Osteocyte (in vitro differentiated cells): ENCODE data around the gene SLC4A9. TPM values are rescaled to one million over a fixed set of nuclear protein-coding genes. Genes with fewer than 3 reads are reported as not detected.

Source experiments
- DNase-seq: peaks from one replicate; pipeline ENCODE4 v3.0.0; 2021; ENCODE audit warnings: mixed read lengths; ENCODE audit not compliant: unreplicated experiment; ENCODE audit errors: extremely low spot score
- H3K27ac Mint-ChIP-seq: one replicate; pipeline ENCODE4 v1.8.0; 2021; ENCODE audit warnings: mild to moderate bottlenecking, mixed read lengths; ENCODE audit not compliant: unreplicated experiment
- H3K27me3 Mint-ChIP-seq: one replicate; pipeline ENCODE4 v1.8.0; 2021; ENCODE audit warnings: mixed read lengths; ENCODE audit not compliant: unreplicated experiment
- H3K36me3 Mint-ChIP-seq: one replicate; pipeline ENCODE4 v1.8.0; 2021; ENCODE audit warnings: mixed read lengths; ENCODE audit not compliant: unreplicated experiment
- H3K4me1 Mint-ChIP-seq: one replicate; pipeline ENCODE4 v1.8.0; 2021; ENCODE audit warnings: mixed read lengths; ENCODE audit not compliant: unreplicated experiment
- H3K4me3 Mint-ChIP-seq: one replicate; pipeline ENCODE4 v1.8.0; 2021; ENCODE audit warnings: mild to moderate bottlenecking, moderate library complexity, mixed read lengths; ENCODE audit not compliant: unreplicated experiment
- H3K9me3 Mint-ChIP-seq: one replicate; pipeline ENCODE4 v1.8.0; 2021; ENCODE audit warnings: mixed read lengths; ENCODE audit not compliant: unreplicated experiment
- total RNA-seq: library from RNA; stranded (reverse); gene quantifications from 2 replicates; pipeline ENCODE4 v1.2.1, GENCODE V29; 2021
- TF ChIP-seq, protein P1 (sequence below): fragments of 200-600 bp; sonication (generic); IDR thresholded peaks from 2 replicates; pipeline ENCODE4 v1.5.0; 2021; ENCODE audit warnings: antibody characterized with exemption, mild to moderate bottlenecking, moderate library complexity

SLC4A9 gene
- total RNA-seq, 1 donor from 2014 or later: not detected

DNA sequence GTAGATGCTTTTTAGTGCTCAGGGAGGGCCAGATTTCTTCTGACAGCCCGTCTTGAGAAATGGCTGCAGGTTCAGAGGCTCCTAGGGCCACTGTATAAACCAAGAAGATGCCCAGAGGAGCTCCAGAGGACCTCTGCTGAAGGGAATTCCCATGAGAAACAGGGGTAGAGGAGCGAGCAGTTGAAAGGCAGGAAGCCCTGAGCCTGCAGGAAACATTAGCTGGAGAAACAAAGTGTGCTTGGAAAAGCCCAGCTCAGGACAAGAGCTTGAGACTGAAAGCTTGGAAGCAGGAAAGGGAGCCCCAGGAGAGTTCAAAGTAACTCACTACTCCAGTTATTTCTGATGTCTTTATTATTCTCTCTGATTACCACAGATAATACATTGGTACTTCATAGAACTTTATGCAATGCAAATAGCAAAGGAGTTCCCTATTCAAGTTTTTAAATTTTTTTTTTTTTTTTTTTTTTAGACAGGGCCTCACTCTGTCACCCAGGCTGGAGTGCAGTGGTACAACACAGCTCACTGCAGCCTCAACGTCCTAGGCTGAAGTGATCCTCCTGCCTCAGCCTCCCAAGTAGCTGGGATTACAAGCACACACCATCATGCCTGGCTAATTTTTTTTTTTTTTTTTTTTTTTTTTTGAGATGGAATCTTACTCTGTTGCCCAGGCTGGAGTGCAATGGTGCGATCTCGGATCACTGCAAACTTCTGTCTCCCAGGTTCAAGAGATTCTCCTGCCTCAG is 30.1 kb upstream of the SLC4A9 start:
- Mint-ChIP-seq H3K27me3 (peaks cover 3% of the 10 kb centered on the region), H3K9me3 (no peaks in the 10 kb centered on the region), H3K4me3 (no peak overlapping the region), H3K27ac (no peak overlapping the region), H3K4me1 (peaks cover 23% of the 10 kb centered on the region), H3K36me3 (peaks cover 3% of the 10 kb centered on the region)
- DNase-seq: no peak
- TF ChIP-seq, protein P1, sequence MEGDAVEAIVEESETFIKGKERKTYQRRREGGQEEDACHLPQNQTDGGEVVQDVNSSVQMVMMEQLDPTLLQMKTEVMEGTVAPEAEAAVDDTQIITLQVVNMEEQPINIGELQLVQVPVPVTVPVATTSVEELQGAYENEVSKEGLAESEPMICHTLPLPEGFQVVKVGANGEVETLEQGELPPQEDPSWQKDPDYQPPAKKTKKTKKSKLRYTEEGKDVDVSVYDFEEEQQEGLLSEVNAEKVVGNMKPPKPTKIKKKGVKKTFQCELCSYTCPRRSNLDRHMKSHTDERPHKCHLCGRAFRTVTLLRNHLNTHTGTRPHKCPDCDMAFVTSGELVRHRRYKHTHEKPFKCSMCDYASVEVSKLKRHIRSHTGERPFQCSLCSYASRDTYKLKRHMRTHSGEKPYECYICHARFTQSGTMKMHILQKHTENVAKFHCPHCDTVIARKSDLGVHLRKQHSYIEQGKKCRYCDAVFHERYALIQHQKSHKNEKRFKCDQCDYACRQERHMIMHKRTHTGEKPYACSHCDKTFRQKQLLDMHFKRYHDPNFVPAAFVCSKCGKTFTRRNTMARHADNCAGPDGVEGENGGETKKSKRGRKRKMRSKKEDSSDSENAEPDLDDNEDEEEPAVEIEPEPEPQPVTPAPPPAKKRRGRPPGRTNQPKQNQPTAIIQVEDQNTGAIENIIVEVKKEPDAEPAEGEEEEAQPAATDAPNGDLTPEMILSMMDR: no peak

DNA sequence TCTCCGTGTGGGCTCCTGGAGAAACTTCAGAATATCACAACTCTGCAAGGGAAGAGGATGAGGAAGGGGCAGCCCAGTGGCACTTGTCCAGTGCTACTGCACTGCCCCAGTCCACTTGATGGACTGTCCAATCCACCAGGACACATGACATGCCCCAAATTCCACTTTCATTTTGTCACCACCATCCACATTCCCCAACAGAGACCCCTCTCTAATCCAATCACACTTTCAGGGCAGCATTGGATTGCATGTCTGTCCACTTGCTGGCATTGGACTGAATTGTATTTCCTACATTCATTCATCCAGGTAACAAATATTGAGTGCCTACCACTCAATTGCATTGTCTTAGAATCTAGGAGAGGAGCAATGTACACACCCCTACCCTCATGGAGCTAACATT is 28.4 kb upstream of the SLC4A9 start:
- no peak for DNase-seq
- Mint-ChIP-seq H3K4me3 (no peak overlapping the region), H3K9me3 (no peaks in the 10 kb centered on the region), H3K27me3 (no peaks in the 10 kb centered on the region), H3K27ac (no peak overlapping the region), H3K4me1 (peaks cover 24% of the 10 kb centered on the region), H3K36me3 (peaks cover 3% of the 10 kb centered on the region)
- TF ChIP-seq, protein P1: no peak

DNA sequence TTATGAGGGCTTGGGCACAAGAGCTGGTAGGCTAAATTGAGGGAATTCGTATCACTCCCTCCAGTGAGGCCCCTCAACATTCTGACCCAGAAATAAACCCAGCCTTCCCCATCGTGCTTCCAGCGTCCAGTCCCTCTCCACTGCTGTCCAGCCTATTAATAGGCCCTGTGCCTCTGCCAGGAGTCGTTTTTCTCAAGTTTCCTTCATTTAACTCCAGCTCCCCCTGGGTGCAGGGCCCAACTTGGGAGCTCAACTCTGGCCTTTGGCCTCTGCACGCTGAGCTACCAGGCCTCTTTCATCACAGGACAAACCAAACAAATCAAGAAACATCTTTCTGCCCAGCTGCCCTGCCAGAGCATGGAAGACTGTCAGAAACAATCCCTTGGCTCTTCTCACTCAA is 23.6 kb upstream of the SLC4A9 start:
- Mint-ChIP-seq H3K36me3 (peaks cover 3% of the 10 kb centered on the region), H3K4me1 (peaks cover 3% of the 10 kb centered on the region), H3K4me3 (no peak overlapping the region), H3K27me3 (no peaks in the 10 kb centered on the region), H3K9me3 (no peaks in the 10 kb centered on the region), H3K27ac (no peak overlapping the region)
- no peak for DNase-seq
- TF ChIP-seq, protein P1: no peak

DNA sequence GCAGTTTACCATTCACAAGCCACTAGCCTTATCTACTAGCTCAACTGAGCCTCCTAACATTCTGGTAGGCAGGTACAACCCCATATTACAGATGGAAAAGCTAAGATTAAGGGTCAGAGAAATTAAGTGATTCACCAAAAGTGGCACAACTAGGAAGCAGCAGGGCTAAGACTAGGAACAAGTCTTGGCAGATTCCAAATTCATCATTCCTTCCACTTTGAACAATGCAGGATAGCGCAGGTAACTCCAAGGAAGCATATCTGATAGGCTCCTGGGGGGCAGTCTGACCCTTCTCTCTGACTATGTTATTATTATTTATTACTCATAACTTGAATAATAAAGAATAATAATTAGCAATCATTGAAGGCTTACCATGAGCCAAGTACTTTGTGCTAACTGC is 22.1 kb upstream of the SLC4A9 start:
- DNase-seq: no peak
- TF ChIP-seq, protein P1: no peak
- Mint-ChIP-seq H3K27me3 (no peaks in the 10 kb centered on the region), H3K36me3 (peaks cover 3% of the 10 kb centered on the region), H3K27ac (no peak overlapping the region), H3K9me3 (no peaks in the 10 kb centered on the region), H3K4me1 (peaks cover 3% of the 10 kb centered on the region), H3K4me3 (no peak overlapping the region)

DNA sequence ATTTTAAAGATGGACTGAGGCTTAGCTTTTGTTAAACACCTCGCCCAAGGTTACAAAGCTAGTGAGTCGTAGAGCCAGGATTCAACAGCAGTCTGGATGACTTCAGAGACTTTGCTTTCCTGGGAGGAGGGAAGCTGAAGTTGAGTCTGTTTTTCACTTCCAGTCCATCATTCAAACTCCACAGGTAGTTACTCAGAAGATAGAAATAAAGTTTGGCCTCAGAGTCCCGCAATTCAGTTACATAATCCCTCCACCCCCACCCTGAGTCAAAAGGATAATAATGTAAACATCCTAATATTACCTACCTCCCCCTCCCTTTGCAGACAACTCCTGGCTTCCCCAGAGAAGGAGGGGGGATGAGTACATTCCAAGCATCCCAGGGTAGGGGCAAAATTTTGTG is 21.7 kb upstream of the SLC4A9 start:
- Mint-ChIP-seq H3K27ac (no peak overlapping the region), H3K4me1 (peaks cover 3% of the 10 kb centered on the region), H3K9me3 (no peaks in the 10 kb centered on the region), H3K27me3 (no peaks in the 10 kb centered on the region), H3K4me3 (no peak overlapping the region), H3K36me3 (peaks cover 3% of the 10 kb centered on the region)
- TF ChIP-seq, protein P1: no peak
- DNase-seq: no peak
